Parathyroid adenoma (tissue), 2 donors: ENCODE data around the gene PAX2.

Experiments used
- H2AFZ ChIP-seq: fragments of 300-600 bp; sonication (generic); one replicate; pipeline ENCODE4 v1.7.0; 2017; ENCODE audit warnings: antibody characterized with exemption, mild to moderate bottlenecking
- H3K27ac ChIP-seq: fragments of 300-600 bp; sonication (generic); one replicate; pipeline ENCODE4 v1.7.0; 2017
- H3K27me3 ChIP-seq: fragments of 300-600 bp; sonication (generic); one replicate; pipeline ENCODE4 v1.7.0; 2017; ENCODE audit warnings: low read length; ENCODE audit not compliant: control insufficient read depth, insufficient read depth
- H3K36me3 ChIP-seq: fragments of 300-600 bp; sonication (generic); one replicate; pipeline ENCODE4 v1.7.0; 2017; ENCODE audit warnings: low read length; ENCODE audit not compliant: control insufficient read depth, insufficient read depth
- H3K4me1 ChIP-seq: fragments of 300-600 bp; sonication (generic); one replicate; pipeline ENCODE4 v1.7.0; 2017; ENCODE audit warnings: control low read depth
- H3K4me2 ChIP-seq: fragments of 300-600 bp; sonication (generic); one replicate; pipeline ENCODE4 v1.7.0; 2017; ENCODE audit warnings: low read length
- H3K4me3 ChIP-seq: fragments of 300-600 bp; sonication (generic); one replicate; pipeline ENCODE4 v1.7.0; 2017; ENCODE audit warnings: low read depth, low read length
- H3K79me2 ChIP-seq: fragments of 300-600 bp; sonication (generic); one replicate; pipeline ENCODE4 v1.7.0; 2017; ENCODE audit warnings: control low read depth
- H3K9ac ChIP-seq: fragments of 300-600 bp; sonication (generic); one replicate; pipeline ENCODE4 v1.7.0; 2017; ENCODE audit warnings: mild to moderate bottlenecking
- H3K9me3 ChIP-seq: fragments of 300-600 bp; sonication (generic); one replicate; pipeline ENCODE4 v1.7.0; 2017; ENCODE audit warnings: low read length; ENCODE audit not compliant: control insufficient read depth
- CTCF ChIP-seq: fragments of 300-600 bp; sonication (generic); IDR thresholded peaks from one replicate; pipeline ENCODE4 v1.7.0; 2017; ENCODE audit warnings: antibody characterized with exemption, mild to moderate bottlenecking
- donor health status: primary hyperparathyroidism.

The PAX2 gene

GRCh38 chr10:100873146-100873826 lies 127.9 kb downstream of the PAX2 start:
- no peak overlapping the region for H3K27ac ChIP-seq
- no peak overlapping the region for H3K4me2 ChIP-seq
- no peaks in the 10 kb centered on the region for H3K9me3 ChIP-seq
- no peaks in the 10 kb centered on the region for H3K4me1 ChIP-seq
- TF ChIP-seq CTCF: no peak
- no peak overlapping the region for H3K4me3 ChIP-seq
- no peaks in the 10 kb centered on the region for H3K79me2 ChIP-seq
- H3K9ac ChIP-seq: no peak overlapping the region
- no peaks in the 10 kb centered on the region for H3K36me3 ChIP-seq
- H3K27me3 ChIP-seq: no peaks in the 10 kb centered on the region
- no peak overlapping the region for H2AFZ ChIP-seq

GRCh38 chr10:100873827-100874326 lies 128.5 kb downstream of the PAX2 start:
- Histone ChIP-seq H2AFZ (no peak overlapping the region), H3K27me3 (no peaks in the 10 kb centered on the region), H3K4me2 (no peak overlapping the region), H3K79me2 (no peaks in the 10 kb centered on the region), H3K4me3 (no peak overlapping the region), H3K27ac (no peak overlapping the region), H3K36me3 (no peaks in the 10 kb centered on the region), H3K9ac (no peak overlapping the region), H3K9me3 (no peaks in the 10 kb centered on the region), H3K4me1 (no peaks in the 10 kb centered on the region)
- no peak for TF ChIP-seq CTCF

- Histone ChIP-seq H3K4me1 (no peaks in the 10 kb centered on the region), H3K79me2 (no peaks in the 10 kb centered on the region), H3K9ac (no peak overlapping the region), H2AFZ (no peak overlapping the region), H3K4me3 (no peak overlapping the region), H3K36me3 (no peaks in the 10 kb centered on the region), H3K27ac (no peak overlapping the region), H3K4me2 (no peak overlapping the region), H3K27me3 (no peaks in the 10 kb centered on the region), H3K9me3 (no peaks in the 10 kb centered on the region)
- TF ChIP-seq CTCF: no peak
These were observed 129.5 kb downstream of the PAX2 start for GRCh38 chr10:100874702-100875483.

- Histone ChIP-seq H3K4me2 (no peak overlapping the region), H3K9ac (no peak overlapping the region), H3K27ac (no peak overlapping the region), H3K4me3 (no peak overlapping the region), H2AFZ (no peak overlapping the region), H3K4me1 (no peaks in the 10 kb centered on the region), H3K36me3 (no peaks in the 10 kb centered on the region), H3K27me3 (no peaks in the 10 kb centered on the region), H3K9me3 (no peaks in the 10 kb centered on the region), H3K79me2 (no peaks in the 10 kb centered on the region)
- no peak for TF ChIP-seq CTCF
These were observed 130.2 kb downstream of the PAX2 start for GRCh38 chr10:100875484-100876166.
